Brain pericyte (primary cell): ENCODE results near the gene SLC25A41.
A peak's percentile ranks its signal among the peaks of the same experiment; 100 is the strongest.

ENCODE experiments used
- DNase-seq: peaks from one replicate; pipeline ENCODE4 v3.0.0-alpha.2; 2012; ENCODE audit warnings: low read depth, low spot score

The SLC25A41 gene

GRCh38 chr19:6460099-6460884, 26.7 kb upstream of the SLC25A41 start:
- DNase-seq: peak; percentile 93

DNA sequence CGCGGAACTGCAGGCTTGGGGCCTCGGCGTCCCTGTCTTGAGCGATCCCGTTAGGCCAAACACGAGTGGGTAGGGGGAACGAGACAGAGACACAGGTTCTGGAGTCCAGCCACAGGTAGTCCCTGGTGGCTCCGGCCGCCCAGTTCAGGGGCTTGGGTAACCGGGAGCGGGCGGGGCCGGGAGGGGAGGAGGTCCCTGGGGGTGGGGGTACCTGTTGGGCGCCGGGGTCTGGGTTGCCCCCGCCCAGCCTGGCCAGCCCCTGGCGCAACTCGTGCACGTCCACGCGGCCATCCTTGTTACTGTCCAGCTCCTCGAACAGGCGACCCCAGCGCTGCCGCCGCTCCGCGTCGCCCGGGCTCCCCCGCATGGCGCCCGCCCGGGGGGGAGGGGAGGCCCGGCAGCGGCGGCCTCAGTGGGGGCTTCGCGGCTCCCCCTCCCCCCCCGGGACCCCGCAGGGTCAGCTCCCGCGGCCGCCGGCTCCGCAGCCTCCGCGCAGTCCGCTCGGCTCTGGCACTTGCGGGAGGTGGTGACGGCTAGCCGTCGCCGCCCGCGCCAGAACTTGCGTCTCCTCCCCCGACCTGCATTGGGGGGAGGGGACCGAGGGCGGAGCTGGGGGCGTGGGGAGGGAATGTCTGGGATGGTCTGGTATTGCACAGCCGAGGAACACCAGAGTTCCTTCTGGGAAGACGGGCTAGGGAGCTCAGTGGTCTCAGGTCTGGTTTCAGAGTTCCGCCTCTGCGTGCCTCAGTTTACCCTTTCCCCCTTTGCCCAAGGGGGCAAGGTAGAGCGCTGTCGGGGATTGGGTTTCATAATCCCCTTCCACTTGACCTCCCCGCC, 25.9 kb upstream of the SLC25A41 start, which contains the start of gene SLC25A23:
Gene SLC25A23, minus strand, starts transcription at position 531 of the 837 bp plus-strand sequence. Its CDS starts 164 bp downstream, at position 367.
- DNase-seq: peak; percentile 56

- no peak for DNase-seq
Measured at GRCh38 chr19:6458695-6459261, 25.2 kb upstream of the SLC25A41 start.

DNA sequence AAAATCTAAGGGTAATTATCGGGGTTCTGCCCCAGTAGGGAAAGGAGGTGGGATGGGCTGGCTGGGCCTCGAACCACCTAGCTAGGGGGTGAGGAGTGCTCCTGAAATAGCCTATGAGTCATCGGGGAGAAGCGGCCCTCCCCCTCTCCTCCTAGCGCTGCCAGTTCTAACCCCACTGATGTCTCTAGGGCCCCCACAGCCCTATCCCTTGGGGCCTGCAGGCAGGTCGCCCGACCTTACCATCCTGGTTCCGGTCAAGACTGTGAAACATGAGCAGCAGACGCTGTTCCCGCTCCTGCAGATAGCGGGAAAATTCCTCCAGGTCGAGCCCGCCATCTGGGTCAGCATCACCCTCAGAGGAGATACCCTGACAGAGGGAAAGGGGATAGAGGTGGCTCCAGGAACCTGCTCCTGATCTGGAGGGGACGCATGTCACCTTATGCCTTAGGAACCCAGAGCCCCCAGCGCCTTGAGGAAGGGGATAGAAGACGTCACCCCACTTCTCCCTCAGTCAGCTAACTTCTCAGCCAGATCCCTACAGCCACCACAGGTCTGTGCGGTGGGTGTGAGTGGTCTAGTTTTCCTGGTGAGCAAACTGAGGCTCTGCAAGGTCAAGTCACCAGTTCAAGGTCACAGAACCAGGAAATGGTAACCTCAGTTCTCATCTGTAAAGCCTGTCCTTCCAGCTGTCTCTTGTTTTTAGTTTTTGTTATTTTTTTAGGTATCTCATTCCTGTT, 24.6 kb upstream of the SLC25A41 start:
- no peak for DNase-seq

DNA sequence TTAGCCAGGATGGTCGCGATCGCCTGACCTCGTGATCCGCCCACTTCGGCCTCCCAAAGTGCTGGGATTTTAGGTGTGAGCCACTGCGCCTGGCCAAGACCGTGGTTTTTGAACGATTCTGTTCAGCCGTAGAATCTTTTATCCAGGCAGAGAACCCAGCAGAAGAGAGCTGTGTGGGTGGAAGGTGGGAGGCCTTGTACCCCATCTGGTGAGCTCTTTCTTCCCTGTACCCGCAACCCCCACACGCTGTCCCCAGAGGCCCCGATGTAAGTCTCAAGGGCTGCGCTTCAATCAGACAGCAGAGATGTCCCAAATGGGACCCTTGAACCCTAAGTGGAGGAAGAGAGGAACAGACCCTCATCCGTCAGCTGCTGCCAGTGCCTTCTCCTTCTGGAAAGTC, 22.4 kb upstream of the SLC25A41 start:
- DNase-seq: no peak

DNA sequence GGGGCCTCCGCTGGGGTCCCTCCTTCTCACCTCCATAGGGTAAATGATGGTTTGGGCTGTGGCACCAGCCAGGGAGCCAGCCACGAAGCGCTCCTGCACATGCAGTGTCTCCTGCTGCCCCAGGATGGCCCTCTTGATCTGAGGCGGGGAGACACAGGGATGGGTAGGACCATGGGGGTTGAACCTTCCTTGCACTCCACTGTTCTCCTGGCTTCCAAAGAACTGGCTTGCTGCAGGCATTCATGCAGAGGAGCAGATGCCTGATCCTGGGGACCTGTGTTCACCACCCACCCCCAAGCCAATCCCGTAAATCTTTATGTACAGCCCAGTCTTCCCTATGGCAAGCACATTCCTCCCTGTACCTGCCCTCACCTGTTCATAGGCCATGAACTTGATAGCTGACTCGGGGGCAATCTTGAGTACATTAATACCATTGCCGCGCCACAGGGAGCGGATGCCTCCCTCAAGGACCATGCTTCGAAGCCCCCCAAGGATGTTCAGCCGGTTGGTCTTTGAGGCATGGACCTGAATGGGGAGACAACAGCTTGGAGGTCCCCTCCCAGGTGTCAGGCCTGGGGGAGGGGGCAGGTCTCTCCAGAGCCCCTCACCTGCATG, 20.5 kb upstream of the SLC25A41 start:
- no peak for DNase-seq

DNA sequence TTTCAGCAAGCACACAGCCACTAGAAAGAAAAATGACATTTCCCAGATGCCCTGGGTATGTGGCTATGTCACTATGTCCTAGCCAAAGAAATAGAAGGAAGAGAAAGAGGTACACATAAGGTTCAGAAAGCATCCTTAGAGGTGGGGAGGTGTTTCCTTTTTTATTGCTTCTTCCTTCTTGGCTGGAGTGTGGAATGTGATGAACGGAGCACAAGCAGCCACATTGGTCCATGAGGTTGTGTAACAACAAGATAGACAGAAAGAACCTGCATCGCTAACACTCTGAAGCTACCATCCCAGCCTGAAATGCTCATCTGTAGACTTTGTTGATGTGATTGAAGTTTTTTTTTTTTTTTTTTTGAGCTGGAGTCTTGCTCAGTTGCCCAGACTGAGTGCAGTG, 19.3 kb upstream of the SLC25A41 start:
- no peak for DNase-seq

GRCh38 chr19:6452223-6452614, 18.7 kb upstream of the SLC25A41 start:
- no peak for DNase-seq

DNA sequence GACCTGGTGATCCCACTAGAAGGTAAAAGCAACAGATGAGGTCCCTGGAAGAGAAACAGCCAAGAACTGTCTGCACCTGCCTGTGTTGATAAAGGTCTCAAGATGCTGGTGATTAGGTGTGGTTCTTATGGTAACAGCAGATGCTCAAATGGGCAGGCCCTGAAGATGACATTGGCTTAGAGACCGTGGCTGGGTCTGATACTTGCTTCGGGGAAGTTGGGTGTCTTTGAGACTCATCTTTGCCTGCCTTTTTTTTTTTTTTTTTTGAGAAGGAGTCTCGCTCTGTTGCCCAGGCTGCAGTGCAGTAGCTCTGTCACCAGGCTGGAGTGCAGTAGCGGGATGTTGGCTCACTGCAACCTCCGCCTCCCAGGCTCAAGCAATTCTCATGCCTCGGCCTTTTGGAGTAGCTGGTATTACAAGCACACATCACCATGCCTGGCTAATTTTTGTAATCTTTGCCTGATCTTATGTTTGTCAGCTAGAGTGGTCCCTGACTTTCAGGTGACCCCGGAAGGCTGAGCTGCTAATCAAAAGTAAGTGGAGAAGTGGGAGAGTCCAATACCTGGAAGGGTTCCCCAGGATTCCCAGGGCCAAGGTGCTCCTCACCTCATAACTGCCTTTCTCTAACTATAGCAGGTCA, 18.1 kb upstream of the SLC25A41 start:
- DNase-seq: no peak

DNA sequence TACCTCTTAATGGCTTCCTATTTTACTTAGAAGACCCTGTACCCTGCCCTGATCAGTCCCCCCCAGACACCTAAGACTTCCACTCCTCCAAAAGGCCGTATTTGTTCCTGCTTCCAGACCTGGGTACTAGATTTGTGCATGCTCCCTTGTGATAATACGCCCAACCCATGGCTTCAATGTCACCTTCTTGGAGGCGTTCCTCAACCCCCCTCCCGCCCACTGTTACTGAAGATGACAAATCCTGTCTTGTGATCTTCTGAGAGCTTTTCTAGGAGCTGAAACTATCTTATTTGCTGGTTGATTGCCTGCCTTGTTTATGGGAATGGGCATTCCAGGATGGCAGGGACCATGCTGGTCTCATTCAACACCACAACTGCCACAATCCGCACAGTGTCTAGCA, 16.6 kb upstream of the SLC25A41 start:
- no peak for DNase-seq

DNA sequence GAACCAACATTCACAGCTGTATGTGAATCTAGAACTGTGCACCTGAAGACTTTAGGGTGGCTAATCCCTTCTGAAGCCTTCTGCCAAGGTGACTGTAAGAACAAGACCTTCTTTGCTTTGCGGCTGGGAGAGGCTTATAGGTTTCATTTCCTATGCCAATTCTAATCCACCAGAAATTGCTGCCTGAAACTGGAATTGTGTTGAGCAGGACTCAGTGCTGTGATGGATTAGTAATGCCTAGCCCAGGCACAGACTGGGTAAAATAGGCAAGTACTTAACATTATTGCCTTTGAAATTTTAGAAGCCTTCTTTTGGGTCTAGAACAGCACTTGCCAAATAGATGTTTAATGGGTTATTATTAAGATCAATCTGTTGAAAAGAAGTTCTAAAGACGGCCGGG, 14.5 kb upstream of the SLC25A41 start:
- DNase-seq: no peak

GRCh38 chr19:6446452-6446851, 12.9 kb upstream of the SLC25A41 start:
- DNase-seq: no peak

GRCh38 chr19:6443986-6444385, 10.4 kb upstream of the SLC25A41 start:
- no peak for DNase-seq

GRCh38 chr19:6442087-6442688, 8.6 kb upstream of the SLC25A41 start:
- DNase-seq: no peak

DNA sequence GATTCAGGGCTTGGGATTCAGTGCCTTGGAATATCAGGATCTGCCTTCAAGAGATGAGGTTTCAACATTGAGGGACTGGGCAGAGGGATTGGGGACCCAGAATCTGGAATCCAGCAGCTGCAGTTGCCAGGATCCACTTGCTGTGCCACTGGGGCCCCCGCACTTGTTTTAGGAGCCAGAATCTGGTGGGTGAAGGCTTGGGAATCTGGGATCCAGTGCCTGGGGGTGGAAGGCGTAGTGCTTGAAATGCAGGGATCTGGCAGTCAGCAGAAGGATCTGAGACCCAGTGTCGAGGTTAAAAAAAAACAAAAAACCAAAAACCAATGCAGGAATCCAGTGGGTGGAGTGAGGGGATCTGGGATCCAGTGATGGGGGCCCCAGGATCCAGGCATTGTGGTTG, 7.3 kb upstream of the SLC25A41 start:
- DNase-seq: no peak

DNA sequence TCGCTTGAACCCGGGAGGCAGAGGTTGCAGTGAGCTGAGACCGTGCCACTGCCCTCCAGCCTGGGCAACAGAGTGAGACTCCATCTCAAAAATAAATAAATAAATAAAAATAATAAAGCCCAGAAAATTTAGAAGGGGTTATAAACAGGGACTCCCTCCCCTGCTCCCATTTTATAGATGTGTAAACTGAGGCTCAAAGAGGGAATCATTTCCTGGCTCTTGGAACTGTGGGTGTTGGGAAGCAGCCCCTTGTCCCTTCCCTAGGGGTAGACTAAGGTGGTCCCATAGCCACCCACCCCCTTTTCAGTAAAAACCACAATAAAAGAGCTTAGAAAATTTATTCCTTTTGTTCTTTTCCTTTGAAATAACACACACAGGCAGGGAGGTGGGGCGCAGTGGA, 6.2 kb upstream of the SLC25A41 start:
- no peak for DNase-seq

GRCh38 chr19:6433165-6433564, 398 bp downstream of the SLC25A41 start:
- no peak for DNase-seq

DNA sequence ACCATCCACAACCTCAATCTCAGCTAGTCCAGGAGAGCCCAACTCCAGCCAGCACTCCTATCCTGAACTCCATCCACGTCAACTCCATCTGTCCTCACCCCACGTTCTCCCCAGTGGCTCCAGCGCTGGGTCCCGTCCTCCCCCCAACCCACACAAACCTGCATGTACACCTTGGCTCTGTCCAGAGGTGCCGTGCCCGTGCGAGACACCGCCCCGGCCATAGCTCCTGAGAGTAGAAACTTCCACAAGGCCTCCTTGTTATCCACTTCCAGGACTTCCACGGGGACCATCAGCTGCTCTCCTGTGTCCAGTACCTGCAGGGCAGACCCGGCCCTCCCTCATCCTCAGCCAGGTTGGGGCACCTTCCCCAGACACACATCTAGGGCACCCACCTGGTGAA, 1.7 kb downstream of the SLC25A41 start:
- no peak for DNase-seq

- DNase-seq: no peak
Measured at GRCh38 chr19:6429419-6430221, 3.9 kb downstream of the SLC25A41 start.
